RWPE1 (cell line): ENCODE results near the gene TMEM63B.
A peak's percentile ranks its signal among the peaks of the same experiment; 100 is the strongest.
"Not testable (repeated sequence)": the region's sequence is repeated elsewhere in the genome, so short reads cannot be mapped to it uniquely, and the experiment has no call there.

Experiments
- CTCF ChIA-PET: fragments of 350-600 bp; sonication (Branson Sonifier 250); formaldehyde crosslinking; extraction: SDS; loops from one replicate; lab custom pipeline; 2021; lab: Yijun Ruan, JAX
- POLR2A ChIA-PET: fragments of 400-600 bp; formaldehyde crosslinking; extraction: SDS; loops from one replicate; lab custom pipeline; 2020; ENCODE audit warnings: antibody characterized with exemption; ENCODE audit not compliant: low non-redundant PET; lab: Yijun Ruan, JAX
- DNase-seq: peaks from one replicate; pipeline ENCODE4 v3.0.0; 2012; ENCODE audit warnings: low spot score
- H3K27ac ChIP-seq: fragments of 450-650 bp; 2 replicates; pipeline ENCODE4 v1.5.1; 2017
- TF ChIP-seq, protein P1 (sequence below): fragments of 450-650 bp; conservative IDR thresholded peaks from 2 replicates; pipeline ENCODE4 v1.5.1; 2017; ENCODE audit warnings: low read depth, mild to moderate bottlenecking

Gene TMEM63B

DNA sequence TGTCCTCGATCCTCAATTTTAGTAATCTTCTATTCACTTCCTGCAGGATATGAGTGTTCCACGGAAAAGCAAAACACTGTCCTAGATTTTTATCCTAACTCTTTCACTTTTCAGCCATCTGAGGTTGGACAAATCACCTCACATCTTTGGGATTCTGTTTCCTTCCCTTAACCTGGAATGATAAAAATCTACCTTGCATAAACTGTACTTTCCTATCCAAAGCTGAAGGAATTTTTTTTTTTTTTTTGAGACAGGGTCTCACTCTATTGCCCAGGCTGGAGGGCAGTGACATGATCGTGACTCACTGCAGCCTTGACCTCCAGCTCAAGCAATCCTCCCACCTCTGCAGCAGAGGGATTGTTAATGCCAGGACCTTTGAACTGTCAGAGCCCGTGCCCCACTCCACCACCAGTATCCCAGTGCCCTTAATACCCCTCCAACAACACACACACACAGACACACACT is 51.8 kb downstream of the TMEM63B start:
- H3K27ac ChIP-seq: peak overlapping the region; percentile 84
- CTCF ChIA-PET: interaction anchor here (1.5 kb wide), 1 partner anchor 79 kb away, joined by 3 read pairs; no protein-coding TSS in a partner anchor
- no peak for DNase-seq
- POLR2A ChIA-PET: no interaction called here
- TF ChIP-seq, protein P1, sequence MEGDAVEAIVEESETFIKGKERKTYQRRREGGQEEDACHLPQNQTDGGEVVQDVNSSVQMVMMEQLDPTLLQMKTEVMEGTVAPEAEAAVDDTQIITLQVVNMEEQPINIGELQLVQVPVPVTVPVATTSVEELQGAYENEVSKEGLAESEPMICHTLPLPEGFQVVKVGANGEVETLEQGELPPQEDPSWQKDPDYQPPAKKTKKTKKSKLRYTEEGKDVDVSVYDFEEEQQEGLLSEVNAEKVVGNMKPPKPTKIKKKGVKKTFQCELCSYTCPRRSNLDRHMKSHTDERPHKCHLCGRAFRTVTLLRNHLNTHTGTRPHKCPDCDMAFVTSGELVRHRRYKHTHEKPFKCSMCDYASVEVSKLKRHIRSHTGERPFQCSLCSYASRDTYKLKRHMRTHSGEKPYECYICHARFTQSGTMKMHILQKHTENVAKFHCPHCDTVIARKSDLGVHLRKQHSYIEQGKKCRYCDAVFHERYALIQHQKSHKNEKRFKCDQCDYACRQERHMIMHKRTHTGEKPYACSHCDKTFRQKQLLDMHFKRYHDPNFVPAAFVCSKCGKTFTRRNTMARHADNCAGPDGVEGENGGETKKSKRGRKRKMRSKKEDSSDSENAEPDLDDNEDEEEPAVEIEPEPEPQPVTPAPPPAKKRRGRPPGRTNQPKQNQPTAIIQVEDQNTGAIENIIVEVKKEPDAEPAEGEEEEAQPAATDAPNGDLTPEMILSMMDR: no peak

DNA sequence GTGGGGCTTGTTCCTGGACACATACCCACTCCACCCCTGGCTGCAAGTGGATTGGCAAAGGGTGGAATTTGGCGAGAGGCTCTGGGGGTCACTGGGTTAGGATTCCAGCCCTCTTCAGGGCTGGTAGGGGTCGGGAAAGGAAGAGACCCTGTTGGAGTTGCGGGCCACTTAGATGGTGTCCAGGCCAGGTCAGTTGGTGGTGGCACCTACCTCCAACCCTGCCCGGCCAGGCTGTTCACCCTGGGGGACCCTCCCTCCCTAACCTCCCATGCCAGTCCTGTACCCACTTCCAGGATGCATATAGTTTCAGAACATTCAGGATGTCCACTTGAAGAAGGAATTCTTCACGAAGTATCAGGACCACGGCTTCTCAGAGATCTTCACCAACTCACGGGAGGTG is 52.3 kb downstream of the TMEM63B start:
- POLR2A ChIA-PET: no interaction called here
- CTCF ChIA-PET: interaction anchor here (1.5 kb wide), 1 partner anchor 79 kb away, joined by 3 read pairs; no protein-coding TSS in a partner anchor
- DNase-seq: no peak
- TF ChIP-seq, protein P1: no peak
- H3K27ac ChIP-seq: peak overlapping the region; percentile 84

DNA sequence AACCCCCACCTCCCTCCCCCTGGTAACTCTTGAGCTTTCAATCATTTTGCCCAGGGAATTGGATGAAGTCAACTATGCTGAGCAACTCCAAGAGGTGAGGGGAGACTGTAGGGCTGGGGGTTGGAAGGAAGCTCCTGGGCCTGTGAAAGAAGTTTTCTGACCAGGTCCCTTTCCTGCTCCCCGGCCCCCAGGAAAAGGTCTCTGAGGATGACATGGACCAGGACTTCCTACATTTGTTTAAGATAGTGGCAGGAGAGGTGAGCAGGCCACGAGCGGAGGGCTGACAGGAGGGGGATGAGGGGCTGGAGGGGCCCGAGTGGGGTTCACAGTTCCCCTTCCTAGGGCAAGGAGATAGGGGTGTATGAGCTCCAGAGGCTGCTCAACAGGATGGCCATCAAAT is 53.1 kb downstream of the TMEM63B start:
- CTCF ChIA-PET: interaction anchor here (1.0 to 1.5 kb wide), 3 partner anchors 10 to 80 kb away, joined by 3 to 4 read pairs (median 3); no protein-coding TSS in a partner anchor
- TF ChIP-seq, protein P1: no peak
- no peak for DNase-seq
- POLR2A ChIA-PET: no interaction called here
- peak overlapping the region; percentile 23; the same call in 1 of the 2 replicates for H3K27ac ChIP-seq

DNA sequence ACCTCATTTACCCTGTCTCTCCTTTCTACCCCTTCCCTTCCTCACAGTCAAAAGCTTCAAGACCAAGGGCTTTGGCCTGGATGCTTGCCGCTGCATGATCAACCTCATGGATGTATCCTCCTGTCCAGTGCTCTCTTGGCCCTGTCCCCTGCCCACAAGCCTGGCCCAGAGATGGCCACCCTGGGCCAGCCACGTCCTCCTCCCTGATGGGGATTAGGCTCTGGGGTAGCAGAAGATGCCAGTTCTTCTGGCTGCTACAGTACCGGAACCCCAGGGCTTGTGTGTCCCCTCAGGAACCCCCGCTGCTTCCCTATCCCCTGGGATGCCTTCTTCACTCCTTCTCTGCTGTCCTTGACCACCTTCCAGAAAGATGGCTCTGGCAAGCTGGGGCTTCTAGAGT is 53.5 kb downstream of the TMEM63B start:
- ChIA-PET CTCF (interaction anchor here (1.0 to 1.1 kb wide), 2 partner anchors 9 to 46 kb away, joined by 3 to 4 read pairs; no protein-coding TSS in a partner anchor), POLR2A (no interaction called here)
- H3K27ac ChIP-seq: peak overlapping the region; percentile 23; the same call in 1 of the 2 replicates
- TF ChIP-seq, protein P1: no peak
- no peak for DNase-seq

DNA sequence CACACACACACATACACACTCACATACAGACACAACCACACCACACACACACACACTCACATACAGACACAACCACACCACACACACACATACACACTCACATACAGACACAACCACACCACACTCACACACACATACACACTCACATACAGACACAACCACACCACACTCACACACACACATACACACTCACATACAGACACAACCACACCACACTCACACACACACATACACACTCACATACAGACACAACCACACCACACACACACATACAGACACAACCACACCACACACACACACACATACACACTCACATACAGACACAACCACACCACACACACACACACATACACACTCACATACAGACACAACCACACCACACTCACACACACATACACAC is 54.4 kb downstream of the TMEM63B start:
- POLR2A ChIA-PET, H3K27ac ChIP-seq, DNase-seq, CTCF ChIA-PET: not testable (repeated sequence)

DNA sequence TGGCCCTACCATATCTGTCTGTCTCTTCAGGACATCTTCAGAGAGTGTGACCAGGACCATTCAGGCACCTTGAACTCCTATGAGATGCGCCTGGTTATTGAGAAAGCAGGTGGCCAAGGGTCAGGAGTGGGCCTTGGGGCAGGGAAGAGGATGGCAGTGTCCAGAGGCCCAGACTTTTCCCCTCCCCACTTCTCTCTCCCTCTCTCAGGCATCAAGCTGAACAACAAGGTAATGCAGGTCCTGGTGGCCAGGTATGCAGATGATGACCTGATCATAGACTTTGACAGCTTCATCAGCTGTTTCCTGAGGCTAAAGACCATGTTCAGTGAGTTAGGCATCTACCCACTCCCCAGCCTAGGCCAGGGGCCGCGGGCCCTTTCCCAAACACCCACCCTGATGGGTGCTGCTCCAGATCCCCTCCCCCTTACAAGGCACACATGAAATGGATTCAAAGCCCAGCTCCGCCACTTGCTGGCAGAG is 55.6 kb downstream of the TMEM63B start:
- no peak overlapping the region for H3K27ac ChIP-seq
- DNase-seq: no peak
- TF ChIP-seq, protein P1: no peak
- ChIA-PET CTCF (no interaction called here), POLR2A (no interaction called here)

DNA sequence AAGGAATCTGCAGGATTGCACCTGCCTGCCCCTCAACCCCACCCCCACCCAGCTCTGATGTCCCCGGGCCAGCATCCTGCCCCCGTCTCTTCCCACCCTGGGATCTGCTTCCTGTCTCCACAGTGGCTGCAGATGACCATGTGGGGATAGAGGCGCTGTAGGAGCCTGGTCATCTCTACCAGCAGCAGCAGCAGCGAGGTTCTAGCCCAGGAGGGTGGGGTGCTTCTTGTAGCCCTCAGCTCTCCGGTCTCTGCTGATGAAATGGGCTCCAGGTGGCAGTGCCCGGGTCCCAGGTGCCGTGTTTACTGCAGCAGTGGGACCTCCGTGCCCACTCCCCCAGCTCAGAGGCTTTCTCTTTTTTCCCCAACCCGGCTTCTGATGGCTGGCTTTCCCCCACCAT is 56.4 kb downstream of the TMEM63B start:
- POLR2A ChIA-PET: no interaction called here
- TF ChIP-seq, protein P1: no peak
- CTCF ChIA-PET: no interaction called here
- no peak overlapping the region for H3K27ac ChIP-seq
- no peak for DNase-seq

DNA sequence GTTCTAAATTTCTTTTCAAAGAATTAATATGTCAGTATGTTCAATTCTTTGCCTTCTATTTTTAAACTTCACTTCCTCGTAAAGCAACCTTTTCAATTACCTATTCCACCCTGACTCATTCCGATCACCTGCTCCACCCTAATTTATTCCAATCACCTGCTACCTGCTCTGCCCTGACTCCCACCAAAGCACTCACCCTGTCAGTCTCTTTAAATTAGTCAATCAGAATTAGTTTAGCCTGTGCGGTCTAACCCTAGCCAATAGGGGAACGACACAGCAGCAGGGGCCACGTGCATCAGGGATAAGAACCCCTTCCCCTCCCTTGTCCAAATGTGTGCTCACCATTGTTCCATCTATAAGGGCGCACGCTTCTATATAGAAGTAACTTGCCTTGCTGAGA is 58.0 kb downstream of the TMEM63B start:
- DNase-seq, H3K27ac ChIP-seq, POLR2A ChIA-PET: not testable (repeated sequence)
- CTCF ChIA-PET: interaction anchor here (0.6 to 1.0 kb wide), 3 partner anchors 36 to 110 kb away, joined by 3 to 7 read pairs (median 3); no protein-coding TSS in a partner anchor
